Fibroblast of lung (primary cell): ENCODE results near the gene ACVR1C. TPM values are rescaled to one million over a fixed set of nuclear protein-coding genes. Genes with fewer than 3 reads are reported as not detected.
"Not testable (repeated sequence)": the region's sequence is repeated elsewhere in the genome, so short reads cannot be mapped to it uniquely, and the experiment has no call there.

Source experiments
- DNase-seq, 2 donors: peaks; one replicate each; pipeline versions ENCODE4 v3.0.0 to v3.0.0-alpha.2; 2010; ENCODE audit warnings: low read depth in 2 of 2
- H2AFZ ChIP-seq: 2 replicates; pipeline ENCODE4 v1.5.1; 2012; ENCODE audit warnings: low read length, control low read depth, inconsistent platforms
- H3K27ac ChIP-seq: 2 replicates; pipeline ENCODE4 v1.5.1; 2011; ENCODE audit warnings: low read length, control low read depth; ENCODE audit not compliant: insufficient read depth
- H3K27me3 ChIP-seq: 2 replicates; pipeline ENCODE4 v1.5.1; 2011; ENCODE audit warnings: mild to moderate bottlenecking, low read length; ENCODE audit not compliant: control insufficient read depth, insufficient read depth
- H3K36me3 ChIP-seq: 2 replicates; pipeline ENCODE4 v1.5.1; 2011; ENCODE audit warnings: low read length; ENCODE audit not compliant: control insufficient read depth, insufficient read depth
- H3K4me1 ChIP-seq: 2 replicates; pipeline ENCODE4 v1.5.1; 2011; ENCODE audit warnings: low read length; ENCODE audit not compliant: control insufficient read depth, insufficient read depth; ENCODE audit errors: extremely low read depth
- H3K4me2 ChIP-seq: 2 replicates; pipeline ENCODE4 v1.5.1; 2011; ENCODE audit warnings: low read length, control low read depth; ENCODE audit not compliant: insufficient read depth; ENCODE audit errors: extremely low read depth
- H3K4me3 ChIP-seq, 4 experiments: fragments of 200-600 bp in 1 of 4; sonication (generic) in 1 of 4; replicated peaks in 1 of 4; 2 replicates each; pipeline ENCODE4 v1.5.1; 2011 to 2016; ENCODE audit warnings: low read length in 4 of 4, low read depth in 3 of 4, mild to moderate bottlenecking in 3 of 4, control low read depth in 2 of 4, inconsistent platforms in 1 of 4, mixed read lengths in 1 of 4; ENCODE audit not compliant: insufficient read depth in 1 of 4; ENCODE audit errors: control extremely low read depth in 1 of 4
- H3K79me2 ChIP-seq: 2 replicates; pipeline ENCODE4 v1.5.1; 2012; ENCODE audit warnings: mild to moderate bottlenecking, low read length, inconsistent platforms; ENCODE audit not compliant: control insufficient read depth, insufficient read depth
- H3K9ac ChIP-seq: 2 replicates; pipeline ENCODE4 v1.5.1; 2011; ENCODE audit warnings: mild to moderate bottlenecking, low read length, control low read depth; ENCODE audit not compliant: insufficient read depth
- H3K9me3 ChIP-seq: 2 replicates; pipeline ENCODE4 v1.5.1; 2012; ENCODE audit warnings: low read depth, low read length; ENCODE audit not compliant: control insufficient read depth, insufficient read depth
- H4K20me1 ChIP-seq: 2 replicates; pipeline ENCODE4 v1.5.1; 2011; ENCODE audit warnings: low read length; ENCODE audit not compliant: control insufficient read depth, insufficient read depth; ENCODE audit errors: extremely low read depth
- EZH2 ChIP-seq: IDR thresholded peaks from 2 replicates; pipeline ENCODE4 v1.5.1; 2012; ENCODE audit warnings: low read length, control low read depth, mild to moderate bottlenecking; ENCODE audit errors: missing control alignments
- polyA plus RNA-seq, 2 donors: library from polyadenylated mRNA; depleted of rRNA in 1 of 2; stranded (reverse) in 1 of 2; unstranded in 1 of 2; fragments of >200 nt; gene quantifications; 2 replicates each; pipeline ENCODE4 v1.2.1, GENCODE V29; 2011 to 2012; ENCODE audit warnings: missing spikeins in 1 of 2
- total RNA-seq: library from RNA; depleted of rRNA; stranded (reverse); fragments of >200 nt; gene quantifications from 2 replicates; pipeline ENCODE4 v1.2.1, GENCODE V29; 2014
- TF ChIP-seq, protein P1 (sequence below), 2 donors: IDR thresholded peaks in 1 of 2; conservative IDR thresholded peaks in 1 of 2; 1 replicate in 1 of 2; 2 replicates in 1 of 2; pipeline ENCODE4 v1.5.1; 2011 to 2012; ENCODE audit warnings: low read length in 2 of 2, control low read depth in 1 of 2, inconsistent platforms in 1 of 2, low read depth in 1 of 2, mild to moderate bottlenecking in 1 of 2

ACVR1C gene
- total and polyA plus RNA-seq, 2 donors (not counting 1 experiment from before 2014, with no cell fraction given), result 0.35 to 0.83 TPM

DNA sequence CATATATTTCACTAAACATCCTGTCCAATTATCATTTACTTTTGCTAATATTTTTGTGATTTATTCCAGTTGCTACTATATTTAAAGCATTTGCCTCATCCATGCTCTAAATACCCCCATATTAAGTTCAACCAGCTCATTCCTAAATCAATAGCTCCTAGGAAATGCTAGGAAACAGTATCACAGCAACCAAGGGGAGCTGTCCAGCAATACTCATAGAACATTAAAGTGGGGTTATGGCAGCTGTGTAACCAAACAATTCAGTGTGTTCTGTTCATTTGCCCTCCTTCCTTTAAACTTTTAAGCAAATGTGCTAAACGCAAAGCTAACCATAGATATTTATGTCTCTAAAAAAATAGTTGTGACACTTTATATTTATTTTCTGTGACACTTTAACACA is 41.1 kb downstream of the ACVR1C start:
- Histone ChIP-seq H3K27ac (no peak overlapping the region), H3K4me2 (no peak overlapping the region), H2AFZ (no peak overlapping the region), H3K36me3 (no peaks in the 10 kb centered on the region), H3K4me3 (no peak overlapping the region), H3K79me2 (no peaks in the 10 kb centered on the region), H3K27me3 (no peaks in the 10 kb centered on the region), H3K9ac (no peak overlapping the region), H3K4me1 (no peaks in the 10 kb centered on the region), H4K20me1 (no peaks in the 10 kb centered on the region), H3K9me3 (no peaks in the 10 kb centered on the region)
- no peak for TF ChIP-seq EZH2
- TF ChIP-seq, protein P1, sequence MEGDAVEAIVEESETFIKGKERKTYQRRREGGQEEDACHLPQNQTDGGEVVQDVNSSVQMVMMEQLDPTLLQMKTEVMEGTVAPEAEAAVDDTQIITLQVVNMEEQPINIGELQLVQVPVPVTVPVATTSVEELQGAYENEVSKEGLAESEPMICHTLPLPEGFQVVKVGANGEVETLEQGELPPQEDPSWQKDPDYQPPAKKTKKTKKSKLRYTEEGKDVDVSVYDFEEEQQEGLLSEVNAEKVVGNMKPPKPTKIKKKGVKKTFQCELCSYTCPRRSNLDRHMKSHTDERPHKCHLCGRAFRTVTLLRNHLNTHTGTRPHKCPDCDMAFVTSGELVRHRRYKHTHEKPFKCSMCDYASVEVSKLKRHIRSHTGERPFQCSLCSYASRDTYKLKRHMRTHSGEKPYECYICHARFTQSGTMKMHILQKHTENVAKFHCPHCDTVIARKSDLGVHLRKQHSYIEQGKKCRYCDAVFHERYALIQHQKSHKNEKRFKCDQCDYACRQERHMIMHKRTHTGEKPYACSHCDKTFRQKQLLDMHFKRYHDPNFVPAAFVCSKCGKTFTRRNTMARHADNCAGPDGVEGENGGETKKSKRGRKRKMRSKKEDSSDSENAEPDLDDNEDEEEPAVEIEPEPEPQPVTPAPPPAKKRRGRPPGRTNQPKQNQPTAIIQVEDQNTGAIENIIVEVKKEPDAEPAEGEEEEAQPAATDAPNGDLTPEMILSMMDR (conservative IDR thresholded peaks at IDR 0.05 in 1 of 2, IDR thresholded peaks at IDR 0.05 in 1 of 2; ENCODE audit: low read depth in 1 of 2, low read length in 2 of 2), result no peak
- DNase-seq, result peak in 1 of 2 donors; percentile 4

DNA sequence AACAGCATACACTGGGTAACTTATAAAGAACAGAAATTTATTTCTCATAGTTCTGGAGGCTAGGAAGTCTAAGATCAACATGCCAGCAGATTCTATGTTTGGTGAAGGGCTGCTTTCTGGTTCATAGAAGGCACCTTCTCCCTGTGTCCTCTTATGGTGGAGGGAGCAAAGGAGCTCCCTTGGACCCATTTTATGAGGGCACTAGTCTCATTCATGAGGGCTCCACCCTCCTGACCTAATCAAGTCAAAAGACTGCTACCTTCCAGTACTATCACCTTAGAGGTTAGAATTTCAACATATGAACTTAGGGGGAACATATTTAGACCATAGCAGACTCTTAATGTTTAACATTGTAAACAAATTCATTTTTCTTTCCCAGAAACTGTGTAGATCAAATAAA is 54.5 kb downstream of the ACVR1C start:
- Histone ChIP-seq H3K79me2 (no peaks in the 10 kb centered on the region), H3K27ac (no peak overlapping the region), H3K9me3 (no peaks in the 10 kb centered on the region), H3K4me2 (no peak overlapping the region), H2AFZ (no peak overlapping the region), H3K4me1 (no peaks in the 10 kb centered on the region), H3K36me3 (no peaks in the 10 kb centered on the region), H4K20me1 (no peaks in the 10 kb centered on the region), H3K4me3 (no peak overlapping the region), H3K27me3 (no peaks in the 10 kb centered on the region), H3K9ac (no peak overlapping the region)
- TF ChIP-seq, protein P1 (conservative IDR thresholded peaks at IDR 0.05 in 1 of 2, IDR thresholded peaks at IDR 0.05 in 1 of 2; ENCODE audit: low read depth in 1 of 2, low read length in 2 of 2), result no peak
- no peak for TF ChIP-seq EZH2
- DNase-seq, result no peak

DNA sequence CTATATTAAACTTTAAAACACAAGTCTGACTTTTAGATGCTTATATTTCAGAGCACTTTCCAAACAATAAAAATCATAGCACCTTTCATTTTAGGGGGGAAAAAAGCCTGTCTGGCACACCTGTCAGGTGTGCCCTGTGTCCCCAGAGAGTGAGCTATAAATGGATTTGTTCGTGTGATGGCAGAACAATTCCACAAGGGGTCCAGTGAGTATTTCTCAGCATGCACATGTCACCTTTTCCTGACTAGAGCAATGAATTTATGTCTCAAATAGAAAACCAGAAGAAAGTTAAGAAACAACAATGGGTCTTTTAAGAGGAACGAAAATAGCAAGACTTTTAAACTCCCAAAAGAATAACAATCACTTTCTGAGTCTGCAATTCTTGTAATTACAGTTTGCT is 55.9 kb downstream of the ACVR1C start:
- no peaks in the 10 kb centered on the region for H3K4me1 ChIP-seq
- no peak overlapping the region for H3K4me3 ChIP-seq
- no peak overlapping the region for H3K9ac ChIP-seq
- H3K9me3 ChIP-seq, result no peaks in the 10 kb centered on the region
- no peak overlapping the region for H2AFZ ChIP-seq
- H3K27me3 ChIP-seq, result no peaks in the 10 kb centered on the region
- H3K4me2 ChIP-seq, result no peak overlapping the region
- H3K36me3 ChIP-seq, result no peaks in the 10 kb centered on the region
- H4K20me1 ChIP-seq, result no peaks in the 10 kb centered on the region
- DNase-seq, result peak in 1 of 2 donors; percentile 2
- no peaks in the 10 kb centered on the region for H3K79me2 ChIP-seq
- no peak overlapping the region for H3K27ac ChIP-seq
- TF ChIP-seq, protein P1 (conservative IDR thresholded peaks at IDR 0.05 in 1 of 2, IDR thresholded peaks at IDR 0.05 in 1 of 2; ENCODE audit: low read depth in 1 of 2, low read length in 2 of 2), result no peak
- no peak for TF ChIP-seq EZH2

DNA sequence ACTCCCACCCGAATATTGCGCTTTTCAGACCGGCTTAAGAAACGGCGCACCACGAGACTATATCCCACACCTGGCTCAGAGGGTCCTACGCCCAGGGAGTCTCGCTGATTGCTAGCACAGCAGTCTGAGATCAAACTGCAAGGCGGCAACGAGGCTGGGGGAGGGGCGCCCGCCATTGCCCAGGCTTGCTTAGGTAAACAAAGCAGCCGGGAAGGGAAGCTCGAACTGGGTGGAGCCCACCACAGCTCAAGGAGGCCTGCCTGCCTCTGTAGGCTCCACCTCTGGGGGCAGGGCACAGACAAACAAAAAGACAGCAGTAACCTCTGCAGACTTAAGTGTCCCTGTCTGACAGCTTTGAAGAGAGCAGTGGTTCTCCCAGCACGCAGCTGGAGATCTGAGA is 62.0 kb downstream of the ACVR1C start:
- DNase-seq, H2AFZ ChIP-seq: not testable (repeated sequence)

DNA sequence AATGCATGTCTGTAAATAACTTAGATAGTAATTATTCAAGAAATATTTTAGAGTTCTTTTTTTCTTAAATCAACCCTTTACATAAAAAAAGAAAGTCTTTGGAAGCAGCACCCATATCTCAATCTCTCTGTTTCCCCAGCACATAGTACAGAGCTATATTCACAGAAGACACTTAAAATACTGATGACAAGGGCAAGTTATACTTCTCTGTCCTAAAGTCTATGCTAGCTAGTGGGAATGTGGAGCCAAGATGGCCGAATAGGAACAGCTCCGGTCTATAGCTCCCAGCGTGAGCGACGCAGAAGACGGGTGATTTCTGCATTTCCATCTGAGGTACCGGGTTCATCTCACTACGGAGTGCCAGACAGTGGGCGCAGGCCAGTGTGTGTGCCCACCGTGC is 62.6 kb downstream of the ACVR1C start:
- H3K9me3 ChIP-seq, H3K27ac ChIP-seq, H3K36me3 ChIP-seq, H3K79me2 ChIP-seq, H3K4me3 ChIP-seq, H3K4me2 ChIP-seq, H2AFZ ChIP-seq, DNase-seq, H4K20me1 ChIP-seq, H3K9ac ChIP-seq, H3K4me1 ChIP-seq, H3K27me3 ChIP-seq: not testable (repeated sequence)

More for the DNA sequence above, 62.0 kb downstream of the ACVR1C start:
- not testable (repeated sequence) for H3K4me3 ChIP-seq, H3K9me3 ChIP-seq, H3K79me2 ChIP-seq, H3K27ac ChIP-seq, H3K9ac ChIP-seq, H4K20me1 ChIP-seq, H3K36me3 ChIP-seq, H3K4me2 ChIP-seq, H3K27me3 ChIP-seq, H3K4me1 ChIP-seq
